T-cell (primary cell): ENCODE data around the gene GPRC6A. TPM values are rescaled to one million over a fixed set of nuclear protein-coding genes. Genes with fewer than 3 reads are reported as not detected.

Experiments
- ATAC-seq, 4 experiments: fragments of 200-7000 bp in 3 of 4; fragments of 150-1000 bp in 1 of 4; cut with Tn5 transposase; replicated peaks in 1 of 4; 1 replicate in 3 of 4; 2 replicates in 1 of 4; pipeline ENCODE4 v1.10.0; 2021; ENCODE audit warnings: moderate library complexity in 3 of 4, mild to moderate bottlenecking in 2 of 4, moderate number of reproducible peaks in 1 of 4
- CTCF ChIA-PET, 2 donors: fragments of 300-600 bp; sonication (Branson Sonifier 250); formaldehyde crosslinking; loops; one replicate each; lab custom pipeline; 2022; ENCODE audit warnings: antibody characterized with exemption in 2 of 2; lab: Charles Lee
- POLR2A ChIA-PET, 2 donors: fragments of 300-600 bp; sonication (Branson Sonifier 250); formaldehyde crosslinking; loops; one replicate each; lab custom pipeline; 2022; ENCODE audit warnings: antibody characterized with exemption in 2 of 2; lab: Charles Lee
- DNase-seq, 35 experiments: peaks; one replicate each; pipeline versions ENCODE4 v3.0.0 to v3.0.0-alpha.2; 2013 to 2023
- H3K27ac ChIP-seq: one replicate; pipeline ENCODE4 v1.5.1; 2013; ENCODE audit warnings: low read length
- H3K27me3 ChIP-seq, 2 experiments: replicated peaks in 1 of 2; 1 replicate in 1 of 2; 2 replicates in 1 of 2; pipeline versions ENCODE4 v1.6.1 to v1.7.0; 2013; ENCODE audit warnings: low read length in 1 of 2, mixed read lengths in 1 of 2; ENCODE audit not compliant: control insufficient read depth in 2 of 2, insufficient read depth in 2 of 2; ENCODE audit errors: extremely low read depth in 1 of 2
- H3K36me3 ChIP-seq, 2 donors: 1 replicate in 1 of 2; 2 replicates in 1 of 2; pipeline versions ENCODE4 v1.6.1 to v1.7.0; 2013; ENCODE audit warnings: low read length in 1 of 2; ENCODE audit not compliant: control insufficient read depth in 2 of 2, insufficient read depth in 1 of 2; ENCODE audit errors: extremely low read depth in 1 of 2
- H3K4me1 ChIP-seq, 2 experiments: 1 replicate in 1 of 2; 2 replicates in 1 of 2; pipeline versions ENCODE4 v1.6.1 to v1.7.0; 2013; ENCODE audit warnings: low read length in 2 of 2, mixed read lengths in 1 of 2; ENCODE audit not compliant: insufficient read depth in 2 of 2, control insufficient read depth in 1 of 2; ENCODE audit errors: extremely low read depth in 1 of 2
- H3K4me3 ChIP-seq, 2 donors: 1 replicate in 1 of 2; 2 replicates in 1 of 2; pipeline versions ENCODE4 v1.5.1 to v1.7.0; 2013; ENCODE audit warnings: mild to moderate bottlenecking in 2 of 2, low read length in 1 of 2, moderate library complexity in 1 of 2; ENCODE audit not compliant: control insufficient read depth in 1 of 2; ENCODE audit errors: extremely low read depth in 1 of 2
- H3K9me3 ChIP-seq: 2 replicates; pipeline ENCODE4 v1.7.0; 2013
- H3K27ac Mint-ChIP-seq, 2 donors: one replicate each; pipeline ENCODE4 v1.8.0; 2020 to 2021; ENCODE audit warnings: mild to moderate bottlenecking in 2 of 2, mixed read lengths in 2 of 2
- H3K27me3 Mint-ChIP-seq, 2 donors: one replicate each; pipeline ENCODE4 v1.8.0; 2021 to 2022; ENCODE audit warnings: mixed read lengths in 2 of 2
- H3K36me3 Mint-ChIP-seq: one replicate; pipeline ENCODE4 v1.8.0; 2021; ENCODE audit warnings: mixed read lengths
- H3K4me1 Mint-ChIP-seq, 3 donors: one replicate each; pipeline ENCODE4 v1.8.0; 2020 to 2022; ENCODE audit warnings: mixed read lengths in 3 of 3, mild to moderate bottlenecking in 1 of 3
- H3K4me3 Mint-ChIP-seq, 3 donors: one replicate each; pipeline ENCODE4 v1.8.0; 2020 to 2022; ENCODE audit warnings: mild to moderate bottlenecking in 3 of 3, mixed read lengths in 3 of 3, moderate library complexity in 3 of 3
- H3K9me3 Mint-ChIP-seq, 3 donors: one replicate each; pipeline ENCODE4 v1.8.0; 2020 to 2022; ENCODE audit warnings: mixed read lengths in 3 of 3
- WGBS: methylation state at CpG from one replicate; pipeline ENCODE4 v1.1.5; 2013; ENCODE audit warnings: missing lambda C conversion rate; ENCODE audit not compliant: insufficient coverage; 5-methylcytosine and 5-hydroxymethylcytosine counted together
- total RNA-seq, 35 experiments: library from RNA in 6 of 35; stranded (reverse) in 6 of 35; fragments of 120-200 nt in 1 of 35; gene quantifications; one replicate each; pipeline versions ENCODE4 v1.2.1 to v1.2.4 and lab custom pipeline; 2013 to 2026

Gene GPRC6A, protein sequence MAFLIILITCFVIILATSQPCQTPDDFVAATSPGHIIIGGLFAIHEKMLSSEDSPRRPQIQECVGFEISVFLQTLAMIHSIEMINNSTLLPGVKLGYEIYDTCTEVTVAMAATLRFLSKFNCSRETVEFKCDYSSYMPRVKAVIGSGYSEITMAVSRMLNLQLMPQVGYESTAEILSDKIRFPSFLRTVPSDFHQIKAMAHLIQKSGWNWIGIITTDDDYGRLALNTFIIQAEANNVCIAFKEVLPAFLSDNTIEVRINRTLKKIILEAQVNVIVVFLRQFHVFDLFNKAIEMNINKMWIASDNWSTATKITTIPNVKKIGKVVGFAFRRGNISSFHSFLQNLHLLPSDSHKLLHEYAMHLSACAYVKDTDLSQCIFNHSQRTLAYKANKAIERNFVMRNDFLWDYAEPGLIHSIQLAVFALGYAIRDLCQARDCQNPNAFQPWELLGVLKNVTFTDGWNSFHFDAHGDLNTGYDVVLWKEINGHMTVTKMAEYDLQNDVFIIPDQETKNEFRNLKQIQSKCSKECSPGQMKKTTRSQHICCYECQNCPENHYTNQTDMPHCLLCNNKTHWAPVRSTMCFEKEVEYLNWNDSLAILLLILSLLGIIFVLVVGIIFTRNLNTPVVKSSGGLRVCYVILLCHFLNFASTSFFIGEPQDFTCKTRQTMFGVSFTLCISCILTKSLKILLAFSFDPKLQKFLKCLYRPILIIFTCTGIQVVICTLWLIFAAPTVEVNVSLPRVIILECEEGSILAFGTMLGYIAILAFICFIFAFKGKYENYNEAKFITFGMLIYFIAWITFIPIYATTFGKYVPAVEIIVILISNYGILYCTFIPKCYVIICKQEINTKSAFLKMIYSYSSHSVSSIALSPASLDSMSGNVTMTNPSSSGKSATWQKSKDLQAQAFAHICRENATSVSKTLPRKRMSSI
- not detected for total RNA-seq
- total RNA-seq (2013): not detected
- 0 reads per million in 29 experiments for total RNA-seq (lab: John Stamatoyannopoulos, UW)

DNA sequence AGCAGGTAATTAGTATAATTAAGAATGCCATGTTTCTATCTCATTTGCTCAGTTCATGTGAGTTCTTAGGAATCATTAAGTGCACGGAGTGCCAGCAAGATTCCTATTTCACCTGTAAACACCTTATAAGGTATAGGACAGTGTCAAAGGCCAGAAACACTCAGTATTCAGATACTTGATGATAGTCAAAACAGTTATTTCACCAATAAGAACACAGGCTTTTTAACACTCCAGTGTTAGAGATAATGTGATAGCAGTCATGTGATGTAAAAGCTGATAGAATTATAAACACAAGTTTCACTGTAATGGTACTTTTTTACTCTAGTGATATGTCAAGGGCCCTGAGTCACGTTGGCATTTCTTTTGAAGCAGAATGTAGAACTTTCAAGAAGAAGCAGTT lies at the start of gene GPRC6A:
TSS of gene GPRC6A (minus strand) at position 101 of the 400 bp plus-strand sequence. CDS start at position 31, 70 bp downstream.
- Histone ChIP-seq H3K4me3 (no peak within 1 kb of the TSS), H3K9me3 (no peaks in the 10 kb centered on the region), H3K4me1 (no peaks in the 10 kb centered on the region), H3K27ac (no peak within 1 kb of the TSS), H3K27me3 (no peaks in the 10 kb centered on the region), H3K36me3 (no peaks in the 10 kb centered on the region)
- peaks cover 0 to 2% of the 10 kb centered on the region in 2 donors for H3K27me3 Mint-ChIP-seq
- peaks cover 0 to 10% (median under 1%) of the 10 kb centered on the region in 3 donors for H3K9me3 Mint-ChIP-seq
- ChIA-PET CTCF (no interaction called here), POLR2A (no interaction called here)
- WGBS: no CpG with 5 or more reads among the region's 2 CpGs
- DNase-seq (no peak), ATAC-seq (no peak)
- no peaks in the 10 kb centered on the region for H3K4me1 Mint-ChIP-seq
- no peaks in the 10 kb centered on the region for H3K36me3 Mint-ChIP-seq
- H3K4me3 Mint-ChIP-seq: no peak within 1 kb of the TSS
- H3K27ac Mint-ChIP-seq: no peak within 1 kb of the TSS

DNA sequence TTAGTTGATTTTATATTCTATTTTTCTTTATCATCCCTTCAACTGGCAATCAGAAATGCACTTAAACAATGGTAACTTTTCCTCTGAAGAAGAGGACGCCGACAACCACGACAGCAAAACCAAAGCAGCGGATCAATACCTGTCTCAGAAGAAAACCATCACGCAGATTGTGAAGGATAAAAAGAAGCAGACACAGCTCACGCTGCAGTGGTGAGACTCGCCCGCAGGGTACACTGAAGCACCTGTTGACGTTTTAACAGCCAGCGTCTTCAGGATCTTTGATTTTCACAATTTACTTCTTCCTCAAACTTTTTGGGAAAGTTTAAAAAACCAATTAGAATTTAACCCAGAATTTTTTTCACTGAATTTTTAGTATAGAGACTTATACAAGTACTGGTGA lies 48.9 kb upstream of the GPRC6A start:
- Mint-ChIP-seq H3K27me3 (peaks cover 30 to 34% of the 10 kb centered on the region in 2 donors), H3K9me3 (no peaks in the 10 kb centered on the region), H3K36me3 (no peaks in the 10 kb centered on the region), H3K27ac (no peak overlapping the region), H3K4me3 (no peak overlapping the region), H3K4me1 (peaks cover 9 to 10% (median 10%) of the 10 kb centered on the region in 3 donors)
- ChIA-PET POLR2A (no interaction called here), CTCF (no interaction called here)
- Histone ChIP-seq H3K27ac (no peak overlapping the region), H3K4me3 (no peak overlapping the region), H3K4me1 (peaks cover 0 to 9% of the 10 kb centered on the region in 2 experiments), H3K36me3 (no peaks in the 10 kb centered on the region), H3K27me3 (peaks cover 10 to 15% of the 10 kb centered on the region in 2 experiments), H3K9me3 (no peaks in the 10 kb centered on the region)
- DNase-seq (no peak), ATAC-seq (no peak)
- WGBS: 7% methylated on average over 5 of the region's 10 CpGs

DNA sequence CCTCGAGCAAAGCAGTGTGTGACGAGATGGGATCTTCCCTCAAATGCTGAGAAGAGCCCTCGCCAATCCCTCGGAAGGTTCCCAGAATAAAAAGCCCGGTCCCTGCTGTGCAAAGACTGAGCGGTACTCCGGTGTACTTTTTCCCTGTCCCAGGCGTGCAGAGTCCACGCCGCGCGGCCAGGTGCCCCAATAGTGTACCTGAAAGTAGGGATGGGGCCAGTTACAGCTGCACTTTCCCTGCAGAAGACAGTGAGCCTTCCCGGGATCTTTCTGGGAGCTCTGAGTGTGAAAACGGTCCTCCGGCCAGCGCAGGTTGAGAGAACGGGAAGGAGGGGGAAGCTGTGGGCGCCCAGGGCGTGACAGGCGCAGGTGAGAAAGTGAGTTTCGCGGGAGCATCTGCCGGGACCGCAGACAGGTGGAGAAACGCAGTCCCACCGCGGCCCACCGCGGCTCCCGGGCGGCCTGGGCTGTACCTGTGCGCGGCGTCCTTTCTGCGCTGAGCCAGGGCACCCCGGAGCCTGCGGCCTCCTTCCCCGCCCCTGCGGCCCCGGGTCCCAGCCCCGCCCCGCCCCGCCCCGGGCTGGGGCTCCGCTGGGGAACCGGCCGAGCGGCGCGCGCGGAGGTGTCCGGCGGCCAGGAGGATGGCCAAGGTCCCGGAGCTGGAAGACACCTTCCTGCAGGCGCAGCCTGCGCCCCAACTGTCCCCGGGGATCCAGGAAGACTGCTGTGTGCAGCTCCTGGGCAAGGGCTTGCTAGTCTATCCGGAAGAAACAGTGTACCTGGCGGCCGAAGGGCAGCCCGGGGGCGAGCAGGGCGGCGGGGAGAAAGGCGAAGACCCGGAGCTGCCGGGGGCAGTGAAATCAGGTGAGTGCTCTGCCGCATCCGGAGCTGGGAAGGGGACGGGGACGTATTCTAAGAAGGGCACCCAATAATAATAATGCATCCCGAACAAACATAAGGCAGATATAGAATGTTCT lies 48.0 kb upstream of the GPRC6A start, which contains the start of gene RFX6:
TSS of gene RFX6 (plus strand) at position 608 of the 977 bp plus-strand sequence. CDS start at position 642, 34 bp downstream.
- POLR2A ChIA-PET: no interaction called here
- Mint-ChIP-seq H3K27ac (no peak within 1 kb of the TSS), H3K27me3 (peaks cover 30 to 34% of the 10 kb centered on the region in 2 donors), H3K4me1 (peaks cover 9 to 10% (median 10%) of the 10 kb centered on the region in 3 donors), H3K9me3 (peaks cover 0 to 4% (median 0%) of the 10 kb centered on the region in 3 donors), H3K4me3 (peak within 1 kb of the TSS in 2 of 3 donors; percentile 47 to 51), H3K36me3 (no peaks in the 10 kb centered on the region)
- H3K27me3 ChIP-seq: peaks cover 10 to 15% of the 10 kb centered on the region in 2 experiments
- H3K27ac ChIP-seq: no peak within 1 kb of the TSS
- WGBS: 5% methylated on average over 60 of the region's 73 CpGs
- H3K4me3 ChIP-seq: no peak within 1 kb of the TSS
- no peaks in the 10 kb centered on the region for H3K9me3 ChIP-seq
- CTCF ChIA-PET: no interaction called here
- peaks cover 0 to 9% of the 10 kb centered on the region in 2 experiments for H3K4me1 ChIP-seq
- ATAC-seq (peak in 1 of 4 experiments; percentile 9), DNase-seq (no peak)
- no peaks in the 10 kb centered on the region for H3K36me3 ChIP-seq

DNA sequence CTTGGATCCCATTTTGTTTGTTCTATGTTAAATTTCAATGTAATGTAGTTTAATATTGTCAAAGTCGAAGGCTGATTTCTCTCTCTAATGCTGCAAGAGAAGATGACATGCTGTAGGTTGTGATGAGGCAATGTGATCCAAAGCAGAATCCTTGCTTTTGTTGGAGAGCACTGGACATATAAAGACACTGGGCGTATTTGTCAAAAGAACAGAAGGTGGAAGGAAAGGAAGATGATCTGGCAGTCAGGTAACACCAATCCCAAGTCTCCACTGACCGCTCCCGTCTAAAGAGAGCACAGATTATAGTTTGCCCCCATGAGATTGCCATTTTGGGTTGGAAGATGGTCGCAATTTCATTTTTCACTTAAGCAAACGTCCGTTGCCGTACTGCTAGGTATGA lies 47.2 kb upstream of the GPRC6A start:
- Mint-ChIP-seq H3K4me1 (peaks cover 9 to 10% (median 10%) of the 10 kb centered on the region in 3 donors), H3K27ac (no peak overlapping the region), H3K36me3 (no peaks in the 10 kb centered on the region), H3K4me3 (peak overlapping the region in 1 of 3 donors; percentile 47), H3K9me3 (peaks cover 0 to 8% (median 4%) of the 10 kb centered on the region in 3 donors), H3K27me3 (peaks cover 34% of the 10 kb centered on the region in 2 donors)
- Histone ChIP-seq H3K9me3 (no peaks in the 10 kb centered on the region), H3K4me3 (no peak overlapping the region), H3K27ac (no peak overlapping the region), H3K4me1 (peaks cover 0 to 9% of the 10 kb centered on the region in 2 experiments), H3K27me3 (peaks cover 10 to 15% of the 10 kb centered on the region in 2 experiments), H3K36me3 (no peaks in the 10 kb centered on the region)
- POLR2A ChIA-PET: no interaction called here
- ATAC-seq (no peak), DNase-seq (no peak)
- CTCF ChIA-PET: no interaction called here
- WGBS: 70% methylated on average over 4 of the region's 8 CpGs

DNA sequence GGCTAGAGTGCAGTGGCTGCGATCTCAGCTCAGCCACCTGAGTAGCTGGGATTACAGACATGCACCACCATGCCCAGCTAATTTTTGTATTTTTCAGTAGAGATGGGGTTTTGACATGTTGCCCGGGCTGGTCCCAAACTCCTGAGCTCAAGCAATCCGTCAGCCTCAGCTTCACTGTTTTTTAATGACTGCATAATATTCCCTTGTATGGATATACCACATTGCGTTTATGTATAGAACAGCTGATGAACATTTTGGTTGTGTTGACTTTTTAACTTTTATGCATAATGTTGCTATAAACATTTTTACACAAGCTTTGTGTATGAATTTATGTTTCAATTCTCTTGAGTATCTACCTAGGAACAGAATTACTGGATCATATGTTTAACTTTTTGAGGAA lies 43.9 kb upstream of the GPRC6A start:
- Histone ChIP-seq H3K4me1 (peaks cover 0 to 9% of the 10 kb centered on the region in 2 experiments), H3K36me3 (no peaks in the 10 kb centered on the region), H3K4me3 (no peak overlapping the region), H3K27me3 (peaks cover 10 to 15% of the 10 kb centered on the region in 2 experiments), H3K27ac (no peak overlapping the region), H3K9me3 (no peaks in the 10 kb centered on the region)
- WGBS: 100% methylated on average over 2 of the region's 4 CpGs
- Mint-ChIP-seq H3K27me3 (peaks cover 30 to 34% of the 10 kb centered on the region in 2 donors), H3K27ac (no peak overlapping the region), H3K9me3 (peaks cover 0 to 9% (median 8%) of the 10 kb centered on the region in 3 donors), H3K4me1 (peaks cover 9 to 10% (median 10%) of the 10 kb centered on the region in 3 donors), H3K4me3 (no peak overlapping the region), H3K36me3 (no peaks in the 10 kb centered on the region)
- CTCF ChIA-PET: no interaction called here
- POLR2A ChIA-PET: no interaction called here
- DNase-seq: no peak
- no peak for ATAC-seq
